HepG2 (cell line): Measurements from ENCODE around the gene BTBD19. TPM values are rescaled to one million over a fixed set of nuclear protein-coding genes. Genes with fewer than 3 reads are reported as not detected.

Experiments used
- ARID4A ChIP-seq: sonication (generic); formaldehyde crosslinking; IDR thresholded peaks from 2 replicates; pipeline ENCODE4 v1.5.0; 2020; ENCODE audit warnings: mild to moderate bottlenecking, missing genetic modification reagents, borderline replicate concordance
- ARNT ChIP-seq: fragments of 450-650 bp; IDR thresholded peaks from 2 replicates; pipeline ENCODE4 v1.6.1; 2017
- KDM5A ChIP-seq: fragments of 200-600 bp; sonication (generic); IDR thresholded peaks from 2 replicates; pipeline ENCODE4 v1.7.0; 2018; ENCODE audit warnings: antibody characterized with exemption, mild to moderate bottlenecking, low read length, borderline replicate concordance
- NFKB2 ChIP-seq: sonication (generic); formaldehyde crosslinking; IDR thresholded peaks from 2 replicates; pipeline ENCODE4 v1.4.0; 2020; ENCODE audit warnings: missing genetic modification reagents, borderline replicate concordance
- PRDM15 ChIP-seq: sonication (generic); formaldehyde crosslinking; IDR thresholded peaks from 2 replicates; pipeline ENCODE4 v1.4.0; 2020; ENCODE audit warnings: missing genetic modification reagents
- SKIL ChIP-seq: sonication (generic); formaldehyde crosslinking; IDR thresholded peaks from 2 replicates; pipeline ENCODE4 v1.8.0; 2022; ENCODE audit warnings: missing genetic modification reagents, mild to moderate bottlenecking, moderate library complexity, borderline replicate concordance
- ZBTB34 ChIP-seq: sonication (generic); formaldehyde crosslinking; IDR thresholded peaks from 2 replicates; pipeline ENCODE4 v1.8.0; 2022; ENCODE audit warnings: mild to moderate bottlenecking, missing genetic modification reagents
- ZBTB42 ChIP-seq: sonication (generic); formaldehyde crosslinking; IDR thresholded peaks from 2 replicates; pipeline ENCODE4 v1.5.0; 2020; ENCODE audit warnings: mild to moderate bottlenecking, missing genetic modification reagents
- ZBTB7B ChIP-seq: sonication (generic); formaldehyde crosslinking; IDR thresholded peaks from 2 replicates; pipeline ENCODE4 v1.4.0; 2020; ENCODE audit warnings: missing genetic modification reagents
- ZFP36L1 ChIP-seq: sonication (generic); formaldehyde crosslinking; IDR thresholded peaks from 2 replicates; pipeline ENCODE4 v1.8.0; 2022; ENCODE audit warnings: mild to moderate bottlenecking, missing genetic modification reagents, moderate library complexity
- ZGPAT ChIP-seq: IDR thresholded peaks from 2 replicates; pipeline ENCODE4 v1.6.1; 2016; ENCODE audit warnings: mild to moderate bottlenecking
- ZMYM3 ChIP-seq: sonication (generic); formaldehyde crosslinking; IDR thresholded peaks from 2 replicates; pipeline ENCODE4 v1.5.1; 2020; ENCODE audit warnings: mild to moderate bottlenecking, missing genetic modification reagents
- ZNF207 ChIP-seq: fragments of 450-650 bp; IDR thresholded peaks from 2 replicates; pipeline ENCODE4 v1.6.1; 2016; ENCODE audit warnings: antibody characterized with exemption, borderline replicate concordance
- ZNF616 ChIP-seq: sonication (generic); formaldehyde crosslinking; IDR thresholded peaks from 2 replicates; pipeline ENCODE4 v1.5.0; 2020; ENCODE audit warnings: low read depth, mild to moderate bottlenecking, missing genetic modification reagents
- polyA plus RNA-seq, 8 experiments: library from polyadenylated mRNA; depleted of rRNA in 3 of 8; stranded (reverse) in 7 of 8; unstranded in 1 of 8; fragments of >200 nt; fragmentation: Illumina TruSeq in 4 of 8; extraction: Trizol in 4 of 8; gene quantifications; 2 replicates each; pipeline versions ENCODE4 v1.2.1 to v1.2.3, GENCODE V29; 2011 to 2016; ENCODE audit warnings: low read depth in 4 of 8, missing spikeins in 1 of 8, mixed read lengths in 1 of 8; ENCODE audit not compliant: insufficient read depth in 1 of 8
- total RNA-seq, 5 experiments: library from RNA; depleted of rRNA; stranded (reverse); fragments of >200 nt; fragmentation: Illumina TruSeq; extraction: Trizol; gene quantifications; 2 replicates each; pipeline ENCODE4 v1.2.3, GENCODE V29; 2016; ENCODE audit warnings: low read depth in 1 of 5

BTBD19 gene
- total and polyA plus RNA-seq, 2 of the 13 experiments (the other 11 are each of a cell fraction or from before 2014, with no cell fraction given) = 2.7 to 6.7 TPM

GRCh38 chr1:44775078-44775929 is 33.0 kb upstream of the BTBD19 start, which contains the start of gene RPS8 (continued):
- peak; percentile 92 for TF ChIP-seq ARID4A (CRISPR knock-in tag)
- peak; percentile 97 for TF ChIP-seq KDM5A
- TF ChIP-seq ZNF616 = peak; percentile 5; the same call in 1 of the 2 replicates
- peak; percentile 90 for TF ChIP-seq NFKB2 (CRISPR knock-in tag)
- peak; percentile 82; the same call in 1 of the 2 replicates for TF ChIP-seq ZGPAT (CRISPR knock-in tag)
- no peak for TF ChIP-seq ZBTB34 (CRISPR knock-in tag)
- TF ChIP-seq SKIL (CRISPR knock-in tag) = no peak
- TF ChIP-seq PRDM15 (CRISPR knock-in tag) = peak; percentile 52; the same call in 1 of the 2 replicates
- TF ChIP-seq ARNT = 0 out of 2 replicates have a peak, but pooled peaks have one; percentile 77
- TF ChIP-seq ZBTB7B (CRISPR knock-in tag) = peak; percentile 98
- TF ChIP-seq ZNF207 = no peak
- TF ChIP-seq ZMYM3 = peak; percentile 22; the same call in 1 of the 2 replicates
- peak; percentile 73; the same call in 1 of the 2 replicates for TF ChIP-seq ZBTB42 (CRISPR knock-in tag)
- peak; percentile 84; the same call in 1 of the 2 replicates for TF ChIP-seq ZFP36L1
